Measurements from ENCODE around the gene PRDM15.
"Not testable (repeated sequence)": the region's sequence is repeated elsewhere in the genome, so short reads cannot be mapped to it uniquely, and the experiment has no call there.

PRDM15 gene

DNA sequence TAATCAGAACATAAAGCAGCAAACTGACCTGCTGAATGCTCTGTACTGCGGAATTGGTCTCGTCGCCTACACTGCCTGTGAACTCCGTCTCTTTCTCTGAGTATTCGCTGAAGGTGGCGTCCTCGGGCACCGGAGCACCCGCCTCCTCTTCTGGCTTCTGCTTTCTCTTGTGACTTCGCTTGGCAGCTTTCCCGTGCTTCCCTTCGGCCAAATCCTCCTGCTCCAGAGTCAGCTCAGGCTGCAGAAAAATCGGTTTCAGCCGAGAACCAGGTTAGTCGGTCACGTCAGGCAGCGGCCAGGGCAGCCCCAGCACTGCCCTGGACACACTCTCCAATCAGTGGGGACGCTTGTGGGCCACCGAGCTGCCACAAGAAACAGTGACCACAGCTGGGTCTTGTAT lies 76.5 kb downstream of the PRDM15 start:
- no peak for DNase-seq

DNA sequence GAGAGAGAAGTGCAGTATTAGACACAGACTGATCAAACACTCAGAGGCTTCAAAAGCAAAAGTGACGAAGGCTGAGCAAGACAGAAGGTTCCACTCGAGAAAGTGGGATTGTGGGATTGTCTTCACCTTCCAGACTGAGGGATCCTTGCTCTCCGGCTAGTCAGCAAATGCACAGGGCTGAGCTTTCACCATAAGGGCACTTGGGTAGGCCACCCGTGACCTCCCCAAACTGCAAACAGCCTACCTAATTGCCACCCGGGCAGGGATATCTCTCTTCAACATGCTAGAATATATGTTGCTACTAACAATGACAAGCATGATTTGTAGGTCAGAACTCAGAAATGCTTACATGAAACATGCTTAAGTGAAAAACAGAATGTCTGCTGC lies 77.0 kb downstream of the PRDM15 start:
- no peak for DNase-seq

DNA sequence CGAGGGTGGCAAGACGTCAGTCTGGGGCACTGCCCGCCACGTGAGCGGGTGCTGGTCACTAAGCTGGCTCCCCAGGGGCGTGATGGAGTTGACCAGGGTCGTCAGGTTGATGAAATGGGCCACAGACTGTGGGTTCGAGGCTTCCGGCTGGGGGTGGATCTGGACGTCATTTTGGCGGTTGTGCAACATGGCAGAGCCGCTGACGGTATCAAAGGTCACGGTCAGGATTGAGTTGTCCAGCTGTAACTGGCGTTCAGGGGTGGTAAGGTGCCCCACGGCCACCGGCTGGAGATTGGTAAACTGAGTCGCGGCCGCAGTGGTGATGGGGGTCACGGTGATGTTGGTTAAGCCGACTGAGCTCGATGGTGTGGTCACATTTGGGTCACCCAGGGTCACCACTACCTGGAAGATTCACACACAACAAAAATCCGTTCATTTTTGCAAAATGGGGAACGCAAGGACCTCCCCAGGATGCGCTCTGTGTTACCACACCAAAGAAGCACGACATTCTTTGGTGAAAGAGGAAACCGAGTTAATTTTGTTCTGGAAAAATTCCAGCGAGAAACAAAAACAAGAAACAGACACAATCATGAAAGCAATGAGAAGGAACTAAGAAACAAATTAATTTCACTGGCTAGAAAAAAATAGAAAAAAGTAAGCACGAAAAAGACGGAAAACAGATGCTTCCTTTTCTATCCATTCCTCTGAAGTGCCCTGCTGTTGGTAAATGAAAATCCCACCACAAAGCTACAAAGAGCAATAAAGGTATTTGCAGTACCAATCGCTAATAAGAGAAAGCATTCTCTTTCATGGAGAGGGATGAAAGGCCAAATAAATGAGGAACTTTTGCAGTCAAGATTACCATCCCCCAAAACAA lies 77.6 kb downstream of the PRDM15 start:
- no peak for DNase-seq

DNA sequence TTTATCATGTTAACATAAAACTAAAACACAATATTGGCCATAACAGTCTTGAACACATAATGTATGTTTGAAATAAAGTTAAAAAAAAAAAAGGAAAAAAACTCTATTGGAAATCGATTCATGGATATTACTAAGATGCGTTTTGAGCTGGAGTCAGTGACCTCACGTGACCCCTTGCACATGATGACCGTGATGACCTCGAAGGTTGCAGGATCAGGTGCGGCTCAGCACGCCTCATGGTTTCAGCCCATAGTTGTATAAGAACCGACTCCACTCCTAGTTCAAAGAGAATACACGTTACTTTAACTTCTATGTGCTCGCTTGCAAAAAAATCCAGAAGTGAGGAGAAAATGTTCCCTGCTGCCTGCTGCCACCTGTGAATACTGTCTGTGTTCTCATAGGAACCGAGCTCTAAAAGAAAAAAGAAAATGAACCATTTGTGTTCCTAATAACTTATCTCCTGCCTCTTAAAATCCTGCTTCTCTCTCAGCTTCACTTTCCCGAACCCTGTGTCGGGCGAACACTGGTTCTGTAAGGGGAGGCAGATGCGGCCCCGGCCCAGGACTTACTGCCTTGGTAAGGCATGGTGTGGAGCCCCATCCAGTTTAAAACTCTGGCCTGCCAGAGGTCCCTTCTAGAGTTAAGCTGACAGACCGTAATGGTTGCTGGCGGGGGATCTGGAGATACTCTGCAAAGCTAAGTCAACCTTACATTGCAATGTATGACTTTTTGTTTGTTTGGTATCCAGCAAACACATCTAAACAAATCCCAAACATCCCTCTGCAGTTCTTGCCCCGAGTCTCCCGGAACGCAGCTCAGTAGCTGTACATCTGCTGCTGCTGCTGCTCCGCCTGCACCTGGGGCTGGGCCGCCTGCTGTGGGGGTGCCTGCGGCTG lies 78.5 kb downstream of the PRDM15 start:
- DNase-seq = no peak

DNA sequence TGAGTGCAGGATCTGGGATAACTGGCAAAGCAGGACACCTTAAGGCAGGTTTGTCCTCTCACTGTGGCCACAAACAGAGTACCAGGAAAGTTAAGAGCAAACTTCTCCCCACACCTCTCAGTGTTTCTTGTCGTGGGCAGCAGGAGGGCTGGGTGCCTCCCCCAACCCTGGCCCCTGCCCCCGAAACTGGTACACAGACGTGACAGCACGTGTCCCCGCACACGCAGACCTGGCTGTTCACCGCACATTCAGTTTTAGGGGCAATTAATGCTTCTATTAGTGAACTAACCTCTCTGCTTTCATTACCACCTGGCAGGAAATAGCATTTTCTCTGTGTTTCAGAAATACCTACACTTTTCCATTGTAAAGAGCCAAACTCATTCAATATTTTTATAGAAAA lies 79.4 kb downstream of the PRDM15 start:
- no peak for DNase-seq

DNA sequence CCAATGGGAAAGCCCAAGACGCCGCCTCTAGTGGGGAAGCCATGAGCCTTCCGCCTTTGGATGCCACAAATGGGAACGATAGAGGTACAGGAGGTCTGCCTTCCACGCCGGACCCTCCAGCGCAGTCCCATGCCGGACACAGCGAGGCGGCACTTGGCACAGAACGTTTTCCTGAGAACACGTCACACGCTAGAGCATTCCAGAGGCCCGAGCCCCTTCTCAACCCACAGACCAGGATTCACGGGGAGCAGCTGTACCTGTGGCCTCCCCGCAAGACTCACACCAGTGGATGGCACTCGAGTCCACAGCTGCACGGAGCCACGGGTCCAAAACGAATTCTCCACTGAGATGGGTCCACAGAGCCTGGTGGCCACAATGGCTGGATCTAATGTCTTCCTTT lies 80.8 kb downstream of the PRDM15 start:
- DNase-seq = no peak

DNA sequence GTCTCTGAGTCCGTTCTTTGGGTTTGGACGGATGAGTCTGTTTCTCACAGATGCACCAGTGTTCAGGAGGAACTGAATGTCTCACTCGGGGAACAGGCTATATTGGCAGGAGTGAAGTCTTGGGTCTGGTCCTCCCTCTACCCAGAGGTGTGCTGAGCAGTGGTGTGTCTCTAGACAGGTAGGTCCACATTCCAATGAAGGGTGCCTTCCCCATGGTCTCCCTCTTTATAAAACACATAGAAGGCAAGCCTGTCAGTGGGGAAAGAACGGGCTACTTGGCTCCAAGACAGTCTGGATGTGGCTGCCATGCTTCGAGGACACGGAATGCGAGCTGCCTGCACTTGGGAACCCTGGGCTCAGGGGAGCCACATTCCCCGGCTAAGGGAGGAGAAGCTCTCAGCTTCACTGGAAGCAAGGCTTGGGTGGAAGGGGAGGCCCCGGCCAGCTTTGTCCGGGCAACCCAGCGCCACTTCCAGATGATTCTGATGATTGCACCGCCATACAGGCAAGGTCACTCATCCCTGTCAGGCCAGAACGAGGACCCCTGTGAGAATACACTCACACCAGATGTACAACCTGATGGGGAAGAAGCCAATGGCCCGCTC lies 82.6 kb downstream of the PRDM15 start:
- no peak for DNase-seq

DNA sequence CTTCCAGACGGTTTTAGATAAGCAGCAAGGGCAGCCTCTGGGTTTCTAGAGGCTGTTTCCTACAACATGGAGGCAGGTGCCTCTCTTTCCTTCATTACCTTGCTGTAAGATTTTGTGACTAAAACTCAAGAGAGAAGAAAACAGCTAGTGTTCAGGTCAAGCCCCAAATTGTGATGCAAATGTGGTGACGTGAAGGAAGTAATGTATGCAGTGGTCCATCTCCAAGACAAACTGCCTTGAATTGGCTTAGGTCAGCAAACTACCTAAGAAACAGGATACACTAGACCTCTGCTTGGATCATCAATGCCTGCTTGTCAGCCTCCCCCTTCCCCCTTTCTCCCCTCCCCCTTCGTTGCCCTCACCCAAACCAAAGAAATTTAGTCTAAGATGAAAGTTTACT lies 83.4 kb downstream of the PRDM15 start:
- no peak for DNase-seq

DNA sequence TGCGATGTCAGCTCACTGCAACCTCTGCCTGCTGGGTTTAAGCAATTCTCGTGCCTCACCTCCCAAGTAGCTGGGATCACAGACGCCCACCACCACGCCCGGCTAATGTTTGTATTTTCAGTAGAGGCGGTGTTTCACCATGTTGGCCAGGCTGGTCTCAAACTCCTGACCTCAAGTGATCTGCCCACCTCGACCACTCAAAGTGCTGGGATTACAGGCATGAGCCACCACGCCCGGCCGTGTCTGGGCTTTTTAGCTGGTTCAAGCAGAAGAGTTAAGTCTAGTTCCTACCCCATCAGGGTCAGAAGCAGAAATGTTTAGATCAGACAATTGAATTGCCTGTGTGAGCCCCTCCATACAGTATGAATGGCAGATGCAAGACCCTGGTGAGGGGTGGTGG lies 84.5 kb downstream of the PRDM15 start:
- DNase-seq = no peak

DNA sequence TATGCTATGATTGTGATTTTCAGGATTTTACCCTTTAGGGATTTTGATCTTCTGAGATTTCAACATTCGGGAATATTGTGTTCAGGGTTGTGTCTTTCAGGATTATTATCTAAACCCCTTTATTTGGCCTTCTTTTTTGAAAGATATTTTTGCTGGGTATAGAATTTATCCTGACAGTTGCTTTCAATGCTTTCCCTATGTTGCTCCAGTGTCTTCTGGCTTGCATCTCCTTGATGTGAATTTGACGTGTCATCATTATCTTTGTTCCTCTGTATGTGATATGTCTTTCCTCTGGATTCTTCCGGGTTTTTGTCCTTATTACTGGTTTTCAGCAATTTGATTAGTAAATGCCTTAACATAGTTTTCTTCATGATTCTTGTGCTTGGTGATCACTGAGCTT lies 86.4 kb downstream of the PRDM15 start:
- DNase-seq = no peak

DNA sequence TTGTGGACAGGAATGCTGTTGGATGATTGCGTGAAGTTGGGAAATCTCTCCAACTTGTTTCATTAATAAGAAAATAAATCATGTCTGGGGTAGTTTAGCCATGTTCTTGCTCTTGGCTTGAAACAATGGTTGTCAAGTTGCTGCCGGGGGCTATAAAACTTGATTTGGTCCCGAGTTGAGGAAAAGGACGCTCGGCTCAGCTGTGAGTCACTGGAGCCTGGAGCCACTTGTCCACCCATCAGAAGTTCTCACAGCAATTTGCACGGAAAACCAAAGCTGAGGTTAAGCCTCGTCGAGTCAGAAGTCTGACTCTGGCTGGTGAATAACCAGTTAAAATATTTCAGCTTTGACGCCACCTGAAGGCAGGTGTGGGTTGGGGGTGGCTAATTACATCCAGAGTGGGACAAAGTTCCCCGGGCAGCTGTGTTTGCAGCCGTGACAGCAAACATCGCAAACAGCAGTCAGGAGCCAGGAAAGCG lies 92.6 kb downstream of the PRDM15 start:
- no peak for DNase-seq

DNA sequence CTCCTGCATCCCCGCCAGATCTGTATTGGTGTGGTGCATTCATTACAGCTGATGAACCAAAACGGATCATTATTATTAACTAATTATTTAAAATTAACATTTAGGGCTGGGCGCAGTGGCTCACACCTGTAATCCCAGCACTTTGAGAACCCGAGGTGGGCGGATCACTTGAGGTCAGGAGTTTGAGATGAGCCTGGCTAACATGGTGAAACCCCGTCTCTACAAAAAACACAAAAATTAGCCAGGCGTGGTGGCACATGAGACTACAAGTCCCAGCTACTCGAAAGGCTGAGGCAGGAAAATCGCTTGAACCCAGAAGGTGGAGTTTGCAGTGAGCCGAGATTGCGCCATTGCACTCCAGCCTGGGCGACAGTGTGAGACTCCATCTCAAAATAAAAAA lies 93.9 kb downstream of the PRDM15 start:
- not testable (repeated sequence) for DNase-seq

DNA sequence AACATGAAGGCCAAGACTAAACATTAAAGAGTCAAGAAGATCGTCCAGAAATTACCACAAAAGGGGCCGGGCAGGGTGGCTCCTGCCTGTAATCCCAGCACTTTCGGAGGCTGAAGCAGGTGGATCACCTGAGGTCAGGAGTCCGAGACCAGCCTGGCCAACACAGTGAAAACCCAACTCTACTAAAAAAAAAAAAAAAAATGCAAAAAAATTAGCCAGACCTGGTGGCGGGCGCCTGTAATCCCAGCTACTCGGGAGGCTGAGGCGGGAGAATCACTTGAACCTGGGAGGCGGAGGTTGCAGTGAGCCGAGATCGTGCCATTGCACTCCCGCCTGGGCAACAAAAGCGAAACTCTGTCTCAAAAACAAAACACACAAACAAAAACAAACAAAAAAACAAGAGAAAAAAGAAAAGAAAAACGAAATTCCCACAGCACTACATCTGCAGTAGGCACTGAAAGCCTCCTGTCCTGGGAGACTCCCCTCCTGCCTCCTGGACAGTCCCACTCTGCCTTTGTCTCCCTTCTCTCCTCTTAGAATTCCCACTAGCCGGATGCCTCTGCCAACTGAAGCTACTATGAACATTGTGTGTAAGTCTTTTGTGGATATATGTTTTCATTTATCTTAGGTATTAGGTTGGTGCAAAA lies 94.6 kb downstream of the PRDM15 start:
- DNase-seq = no peak

DNA sequence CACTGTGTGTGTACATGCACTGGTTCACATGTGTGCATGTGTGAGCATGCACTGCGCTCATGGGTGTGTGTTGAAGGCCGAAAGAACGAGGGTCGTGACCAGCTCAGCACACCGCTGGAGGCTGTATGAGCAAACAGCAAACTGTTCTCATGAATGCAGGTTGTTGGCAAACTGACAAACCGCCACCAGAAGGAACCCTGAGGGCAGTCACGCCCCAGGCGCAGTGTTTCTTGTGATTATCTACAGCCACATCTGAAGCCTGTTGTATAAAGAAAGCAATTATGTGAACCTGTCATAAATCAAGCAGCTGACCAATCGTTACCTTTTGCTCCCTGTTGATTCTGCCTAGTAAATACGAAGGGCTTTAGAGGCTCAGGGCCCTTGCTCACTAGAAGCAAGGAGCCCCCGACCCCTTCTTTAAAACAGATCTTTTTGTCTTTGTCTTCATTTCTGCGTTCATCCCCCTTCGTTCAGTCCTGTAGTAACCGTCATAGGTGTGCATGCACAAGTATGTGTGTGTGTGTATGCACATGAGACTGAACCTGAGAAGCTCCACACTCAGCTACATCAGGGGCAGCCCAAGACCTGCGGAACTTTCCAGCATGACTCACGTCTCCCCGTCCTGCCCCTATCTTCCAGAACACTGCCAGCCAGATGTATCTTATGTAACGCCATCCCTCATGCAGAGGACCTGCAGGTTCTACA lies 95.5 kb downstream of the PRDM15 start:
- DNase-seq = no peak

DNA sequence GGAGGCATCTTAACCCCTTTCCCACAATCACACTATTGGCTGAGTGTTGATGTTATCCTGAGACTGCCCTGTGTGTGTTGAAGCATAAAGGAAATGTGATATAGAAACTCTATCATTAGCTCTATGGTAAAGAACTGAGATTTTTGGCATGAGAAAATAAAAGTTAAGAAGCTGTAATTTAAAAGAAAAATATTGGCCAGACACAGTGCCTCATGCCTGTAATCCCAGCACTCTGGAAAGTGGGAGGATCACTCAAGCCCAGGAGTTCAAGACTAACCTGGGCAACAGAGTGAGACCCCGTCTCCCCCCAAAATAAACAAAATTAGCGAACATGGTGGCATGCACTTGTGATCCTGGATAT lies 98.1 kb downstream of the PRDM15 start:
- no peak for DNase-seq

DNA sequence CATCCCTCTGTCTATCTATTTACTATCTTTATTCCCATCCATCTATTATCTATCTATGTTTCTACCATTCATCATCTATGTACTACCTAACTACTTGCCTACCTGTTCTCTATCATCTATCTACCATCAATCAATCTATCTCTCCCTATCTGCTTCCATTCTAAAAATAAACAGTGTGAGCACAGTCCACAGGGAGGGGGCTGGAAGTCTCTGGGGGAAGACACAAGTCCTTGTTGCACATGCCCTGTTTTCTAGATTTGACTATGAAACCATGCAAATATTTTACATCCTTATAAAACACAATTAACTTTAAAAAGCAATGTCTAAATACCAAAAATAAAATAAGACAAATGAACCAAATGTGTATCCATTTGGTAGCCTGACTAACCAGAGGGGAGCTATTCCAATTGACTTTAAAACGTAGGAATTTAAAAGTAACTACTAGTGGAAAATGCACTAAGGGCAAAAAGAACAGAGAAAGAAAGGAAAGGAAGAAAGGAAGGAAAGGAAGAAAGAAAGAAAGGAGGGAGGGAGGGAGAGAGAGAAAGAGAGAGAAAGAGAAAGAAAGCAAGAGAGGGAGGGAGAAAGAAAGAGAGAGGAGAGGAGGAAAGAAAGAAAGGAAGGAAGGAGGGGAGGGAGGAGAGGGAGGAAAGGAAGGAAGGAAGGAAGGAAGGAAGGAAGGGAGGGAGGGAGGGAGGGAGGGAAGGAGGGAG lies 98.7 kb downstream of the PRDM15 start:
- no peak for DNase-seq

DNA sequence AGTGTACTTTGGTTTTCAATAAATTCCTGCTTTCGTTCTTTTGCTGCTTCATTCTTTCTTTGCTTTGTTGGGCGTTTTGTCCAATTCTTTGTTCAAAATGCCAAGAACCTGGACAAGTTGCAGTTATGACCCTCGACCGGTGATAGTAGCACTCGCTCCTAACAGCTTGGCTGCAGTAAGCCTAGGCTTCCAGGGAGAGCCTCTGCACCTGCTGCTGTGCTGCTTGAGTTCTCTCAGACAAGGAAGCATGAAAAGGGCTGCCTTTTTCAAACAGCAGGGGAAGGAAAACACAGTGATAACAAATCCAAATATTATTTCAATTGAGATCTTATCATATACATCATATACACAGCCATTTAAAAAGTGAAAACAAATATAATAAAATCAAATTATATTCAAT lies 99.5 kb downstream of the PRDM15 start:
- DNase-seq = no peak

DNA sequence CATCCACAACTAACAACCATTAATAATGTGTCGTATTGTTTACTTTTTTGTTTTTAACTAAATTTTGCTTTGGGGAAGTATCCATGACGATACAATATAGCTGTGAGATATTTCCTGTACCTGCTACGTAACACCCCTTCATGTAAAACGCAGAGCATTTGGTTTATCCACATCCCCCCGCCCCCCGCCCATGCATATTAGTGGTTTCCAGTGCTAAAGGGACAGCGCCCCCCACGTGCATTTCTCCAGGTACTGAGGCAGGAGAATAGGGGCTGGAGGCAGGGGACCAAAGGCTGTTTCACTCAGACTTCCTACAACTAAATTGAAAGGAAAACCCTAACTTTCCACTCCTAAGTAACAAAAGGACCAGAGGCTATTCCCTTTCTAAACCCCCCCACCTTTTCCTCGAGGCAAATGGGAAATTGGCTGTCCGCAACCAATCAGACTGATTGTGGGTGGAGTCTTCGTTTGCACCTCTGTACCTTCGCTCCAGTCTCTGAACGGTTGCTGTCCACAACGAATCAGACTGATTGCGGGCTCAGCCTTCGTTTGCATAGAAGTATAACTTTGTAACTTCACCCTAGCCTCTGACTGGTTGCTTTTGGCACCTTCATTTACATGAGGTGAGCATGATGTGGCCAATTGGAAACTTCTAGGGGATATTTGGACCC lies 100.1 kb downstream of the PRDM15 start:
- no peak for DNase-seq

DNA sequence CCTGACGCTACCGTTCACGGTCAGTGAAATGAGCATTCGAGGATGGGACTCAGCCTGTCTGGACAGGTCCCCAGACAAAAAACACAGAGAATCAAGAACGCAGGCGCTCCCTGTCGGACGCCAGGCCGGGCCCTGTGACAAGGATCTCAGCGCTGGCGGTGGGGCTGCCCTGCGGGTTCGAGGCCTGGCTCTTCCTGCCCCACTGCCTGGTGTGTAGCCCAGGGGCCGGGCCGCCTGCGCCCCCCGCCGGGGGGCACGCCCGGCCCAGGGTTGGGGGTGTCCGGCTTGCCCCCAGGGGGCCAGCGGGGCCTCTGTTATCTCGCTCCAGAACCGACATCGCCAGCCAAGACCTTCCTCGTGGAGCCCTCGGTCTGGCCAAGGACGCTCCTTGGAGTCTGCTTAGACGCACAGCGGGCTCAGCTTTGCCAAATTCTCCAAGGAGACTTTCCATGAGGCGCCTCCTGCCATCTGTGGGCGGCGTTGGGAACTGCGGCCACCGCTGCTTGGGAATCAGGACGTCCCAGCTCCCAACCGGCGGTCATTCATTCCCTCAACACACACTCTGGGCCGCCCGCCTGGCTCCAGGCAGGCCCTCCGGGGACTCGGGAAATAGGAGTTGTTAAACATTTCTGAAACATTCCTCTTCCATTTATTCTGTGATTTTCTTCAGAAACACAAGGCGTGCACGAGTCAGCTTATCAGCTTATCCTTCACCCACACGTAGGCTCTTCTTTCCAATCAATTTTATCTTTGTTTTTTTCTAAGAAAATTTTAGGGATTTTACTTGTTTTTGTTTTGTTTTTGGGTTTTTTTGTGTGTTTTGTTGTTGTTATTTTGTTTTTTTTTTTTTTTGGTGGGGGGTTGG lies 101.0 kb downstream of the PRDM15 start:
- DNase-seq = no peak

DNA sequence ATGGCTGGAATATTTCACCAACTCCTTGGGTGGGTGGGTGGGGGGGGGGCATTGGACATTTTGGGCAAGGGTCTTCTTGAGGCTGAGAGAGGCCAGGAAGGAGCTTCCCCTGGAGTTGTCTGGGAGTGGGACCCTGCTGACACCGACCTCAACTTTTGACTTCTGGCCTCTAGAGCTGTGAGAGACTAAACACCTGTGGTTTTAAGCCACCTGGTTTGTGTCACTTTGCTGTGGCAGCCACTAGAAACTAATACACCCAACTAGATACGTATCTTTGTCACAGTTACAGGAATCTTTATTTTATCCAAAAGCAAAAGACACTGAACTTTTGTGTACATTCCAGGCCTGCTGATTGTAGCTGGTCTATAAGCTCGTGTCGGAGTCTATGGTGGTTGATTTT lies 102.4 kb downstream of the PRDM15 start:
- DNase-seq = no peak

Data from effector CD4-positive, alpha-beta T cell (primary cell).